GM18520 (cell line): ENCODE results near the gene GEMIN8.

Source experiments
- ATAC-seq: cut with Tn5 transposase; IDR thresholded peaks from one replicate; pipeline ENCODE4 v1.9.1; 2021; ENCODE audit not compliant: unreplicated experiment

Gene GEMIN8

DNA sequence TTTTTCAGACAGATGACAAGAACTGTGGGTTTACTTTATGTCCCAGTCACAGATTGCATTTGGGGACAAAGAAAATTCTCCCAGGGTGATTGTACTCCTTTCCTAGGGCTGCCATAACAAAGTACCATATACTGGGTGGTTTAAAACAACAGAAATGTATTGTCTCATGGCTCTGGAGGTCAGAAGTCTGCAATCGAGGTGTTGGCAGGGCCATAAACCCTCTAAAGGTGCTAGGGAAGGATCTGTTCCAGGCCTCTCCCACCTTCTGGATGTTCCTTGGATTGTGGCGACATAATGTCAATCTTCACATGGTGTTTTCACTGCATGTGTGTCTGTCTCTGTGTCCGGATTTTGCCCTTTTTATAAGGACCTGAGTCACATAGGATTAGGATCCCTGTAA is 12.3 kb downstream of the GEMIN8 start:
- no peak for ATAC-seq

DNA sequence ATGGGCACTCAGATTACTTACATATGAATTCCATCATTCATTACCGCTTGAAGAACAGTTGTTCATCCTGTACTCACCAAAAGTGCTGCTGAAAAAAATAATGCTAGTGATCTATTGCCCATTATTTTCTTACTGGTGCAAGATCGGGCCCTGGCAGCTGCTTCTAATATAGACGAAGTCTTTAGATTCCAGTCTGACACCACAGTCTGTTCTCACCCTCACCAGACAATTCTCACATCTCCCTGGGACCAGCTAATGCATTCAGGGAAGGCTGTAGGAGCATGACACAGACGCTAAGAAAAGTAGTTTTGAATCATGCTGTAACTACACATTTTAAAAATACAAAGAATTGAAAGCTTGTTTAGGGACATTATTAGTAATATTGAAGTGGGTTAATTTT is 13.8 kb downstream of the GEMIN8 start:
- no peak for ATAC-seq

DNA sequence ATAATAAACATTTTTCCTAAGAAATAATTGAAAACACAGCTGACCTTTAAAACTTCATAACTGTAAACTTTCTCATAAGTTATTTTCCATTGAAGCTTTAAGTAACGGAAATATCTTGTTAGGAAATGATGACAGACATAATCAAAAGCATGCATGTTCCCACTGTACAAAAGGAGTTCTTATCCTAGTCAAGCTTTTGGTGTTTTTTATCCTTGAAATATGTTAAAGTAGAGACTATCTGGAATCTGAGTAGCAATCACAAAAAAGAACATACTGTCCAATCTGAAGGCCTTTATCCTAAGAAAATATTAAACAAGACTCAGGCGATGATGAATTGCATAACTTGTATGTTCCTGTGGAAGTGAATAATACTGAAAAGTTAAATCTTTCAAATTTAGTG is 14.4 kb downstream of the GEMIN8 start:
- no peak for ATAC-seq

DNA sequence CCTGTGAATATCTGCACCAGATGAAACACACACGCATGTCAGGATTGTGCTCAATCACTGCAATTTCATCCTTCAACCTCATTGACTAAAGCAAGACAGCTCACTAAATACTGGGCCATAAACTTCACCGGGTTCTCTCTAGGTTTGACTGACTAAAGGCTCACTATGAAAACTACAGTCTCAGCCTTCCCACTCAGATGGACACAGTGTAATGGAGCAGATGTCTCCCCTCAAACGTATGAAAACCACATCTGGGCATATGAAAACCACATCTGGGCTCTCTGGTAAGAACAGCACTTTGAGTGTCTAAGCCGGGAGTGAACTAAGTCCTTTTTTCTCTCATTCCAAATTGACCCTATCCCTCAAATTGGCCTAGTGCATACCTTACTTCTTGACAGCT is 15.2 kb downstream of the GEMIN8 start:
- no peak for ATAC-seq

DNA sequence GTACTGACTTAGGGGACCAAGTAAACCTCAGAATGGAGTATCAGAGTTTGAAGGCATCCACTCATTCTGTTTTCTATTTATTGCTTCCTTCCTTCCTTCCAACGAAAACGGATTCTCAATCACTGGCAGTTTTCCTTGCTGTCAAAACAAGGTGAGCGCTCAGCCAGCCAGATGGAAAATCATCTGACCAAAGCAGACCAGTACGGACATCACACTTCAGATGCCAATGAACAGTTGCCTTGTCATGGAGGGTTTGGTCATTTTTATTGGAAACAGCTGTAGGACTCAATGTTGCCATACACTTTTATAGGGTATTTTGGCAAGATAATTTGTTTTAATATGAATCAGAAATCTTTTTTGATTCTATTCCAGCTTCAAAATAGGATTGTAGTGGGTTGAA is 16.6 kb downstream of the GEMIN8 start:
- ATAC-seq: no peak

DNA sequence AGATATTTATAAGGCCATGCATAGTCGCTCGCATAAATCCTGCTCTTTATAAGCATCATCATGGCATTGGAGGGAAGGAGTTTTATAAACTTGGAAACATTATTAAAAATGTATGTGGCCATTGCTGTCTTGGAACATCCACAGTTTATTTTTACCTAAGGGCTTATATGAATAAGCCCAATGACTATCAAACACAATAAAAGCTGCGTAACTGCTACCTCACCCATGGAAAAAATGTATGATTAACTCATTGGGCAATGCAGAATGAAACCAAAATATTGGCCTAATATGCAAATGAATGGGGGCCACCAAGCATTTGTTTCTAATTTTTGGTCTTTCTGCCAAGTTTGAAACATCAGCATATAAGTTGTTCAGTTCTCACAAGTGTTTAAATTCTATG is 19.1 kb downstream of the GEMIN8 start:
- ATAC-seq: no peak

DNA sequence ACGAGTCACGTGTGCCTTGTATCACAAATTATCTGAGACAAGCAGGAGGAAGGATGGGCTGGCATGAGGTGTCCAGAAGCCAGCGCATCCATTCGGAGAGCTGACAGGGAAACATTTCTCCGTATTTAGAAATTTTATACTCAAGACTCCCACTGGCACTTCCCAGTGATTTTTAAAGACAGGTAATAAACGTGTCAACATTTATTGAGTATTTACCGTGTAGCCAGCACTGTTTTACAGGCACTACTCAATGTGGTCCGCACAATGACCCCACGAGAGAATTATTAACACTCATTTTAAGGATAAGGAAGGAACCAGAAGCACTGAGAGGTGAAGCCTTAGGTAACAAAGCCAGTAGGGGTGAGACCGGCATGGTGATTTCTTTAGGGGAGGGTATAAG is 23.2 kb downstream of the GEMIN8 start:
- ATAC-seq: no peak

DNA sequence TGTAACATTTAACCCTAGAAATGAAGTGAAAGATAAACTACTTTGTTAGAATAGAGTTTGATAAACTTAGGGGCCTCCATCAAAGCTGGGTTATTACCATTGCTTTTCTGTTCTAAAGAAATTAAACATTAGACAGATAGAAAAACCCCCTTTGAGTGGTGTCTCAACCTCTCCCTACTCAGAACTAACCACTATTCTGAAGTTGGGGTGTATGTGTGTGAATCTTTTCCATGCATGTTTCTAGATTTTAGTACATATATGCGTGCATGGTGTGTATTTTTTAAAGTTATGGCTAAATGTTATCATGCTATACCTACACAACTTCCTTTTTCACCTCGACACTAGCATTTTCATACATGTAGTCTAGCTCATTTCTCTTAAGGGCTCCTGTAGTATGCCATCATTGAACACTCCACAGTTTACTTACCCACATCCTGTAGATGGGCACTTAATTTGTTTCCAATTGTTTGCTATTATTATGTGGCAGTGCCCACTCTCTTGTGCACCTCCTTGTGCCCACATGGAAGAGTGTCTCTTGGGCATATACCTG is 25.7 kb downstream of the GEMIN8 start:
- ATAC-seq: no peak

DNA sequence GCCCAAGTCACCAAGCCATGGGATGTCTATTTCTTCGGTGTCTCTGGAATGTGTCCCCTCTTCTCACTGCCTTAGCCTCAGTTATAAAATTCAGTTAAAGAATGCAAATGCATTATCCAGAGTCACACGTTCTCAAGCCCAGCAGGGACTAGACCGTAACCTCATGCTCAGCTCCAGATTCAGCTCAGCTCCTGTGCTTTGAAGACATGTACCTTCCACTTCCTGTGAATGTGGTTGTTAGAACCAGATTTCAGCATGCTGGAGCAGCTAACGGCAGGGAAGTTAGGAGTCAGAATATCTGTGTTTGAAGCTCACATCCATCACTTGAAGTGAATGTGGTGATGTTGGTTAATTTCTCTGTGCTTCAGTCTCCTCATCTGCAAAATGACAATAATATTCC is 26.7 kb downstream of the GEMIN8 start:
- no peak for ATAC-seq

DNA sequence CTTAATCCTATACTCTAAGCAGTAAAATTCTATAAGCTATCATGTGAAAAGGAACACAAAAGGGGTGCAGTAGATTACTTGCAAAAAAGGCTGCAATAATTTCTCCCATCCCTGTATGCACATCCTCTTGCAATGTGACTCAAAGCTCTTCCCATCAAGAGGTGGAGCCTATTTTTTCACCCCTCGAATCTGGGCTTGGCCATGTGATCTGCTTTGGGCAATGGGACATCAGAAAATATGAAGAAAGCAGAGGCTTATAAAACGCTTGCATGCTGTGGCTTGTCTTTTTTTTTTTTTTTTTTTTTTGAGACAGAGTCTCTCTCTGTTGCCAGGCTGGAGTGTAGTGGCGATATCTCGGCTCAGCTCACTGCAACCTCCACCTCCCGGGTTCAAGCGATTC is 33.0 kb downstream of the GEMIN8 start:
- no peak for ATAC-seq

DNA sequence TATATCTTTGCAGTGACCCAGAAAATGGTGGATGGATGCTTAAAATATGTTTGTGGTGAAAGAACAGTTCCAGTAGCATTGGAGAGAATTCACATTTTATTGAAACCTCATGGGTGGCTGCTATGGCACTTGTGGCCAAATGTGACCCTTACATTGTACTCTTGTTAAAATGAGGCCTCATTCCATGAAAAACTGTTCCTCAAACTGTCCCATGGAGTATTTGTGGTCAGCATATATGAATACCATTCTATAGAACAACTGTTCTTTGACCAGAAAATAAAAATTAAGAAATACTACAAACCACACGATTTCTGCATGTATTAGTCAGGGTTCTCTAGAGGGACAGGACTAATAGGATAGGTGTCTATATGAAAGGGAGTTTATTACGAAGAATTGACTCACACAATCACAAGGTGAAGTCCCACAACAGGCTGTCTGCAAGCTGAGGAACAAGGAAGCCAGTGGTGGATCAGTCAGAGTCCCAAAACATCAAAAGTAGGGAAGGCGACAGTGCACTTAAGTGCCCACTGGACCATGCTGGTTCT is 35.1 kb downstream of the GEMIN8 start:
- ATAC-seq: no peak

DNA sequence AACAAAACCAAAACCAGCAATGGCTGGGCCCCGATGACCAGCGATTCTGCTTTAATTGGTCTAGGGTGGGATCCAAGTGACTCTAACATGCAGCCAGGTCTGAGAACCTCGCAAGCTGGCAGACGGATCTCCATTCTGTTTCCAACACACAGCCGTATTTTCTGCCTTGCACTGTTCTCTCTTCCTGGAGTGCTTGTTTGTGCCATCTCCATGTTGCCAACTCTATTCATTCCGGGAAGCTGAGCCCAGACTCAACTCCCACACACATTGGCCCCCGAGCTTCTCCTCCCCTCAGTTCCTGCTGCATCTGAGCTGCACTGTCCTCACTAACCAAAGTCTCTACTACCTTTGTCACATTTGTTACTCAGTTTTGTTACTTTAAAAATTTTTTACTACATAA is 35.6 kb downstream of the GEMIN8 start:
- no peak for ATAC-seq

DNA sequence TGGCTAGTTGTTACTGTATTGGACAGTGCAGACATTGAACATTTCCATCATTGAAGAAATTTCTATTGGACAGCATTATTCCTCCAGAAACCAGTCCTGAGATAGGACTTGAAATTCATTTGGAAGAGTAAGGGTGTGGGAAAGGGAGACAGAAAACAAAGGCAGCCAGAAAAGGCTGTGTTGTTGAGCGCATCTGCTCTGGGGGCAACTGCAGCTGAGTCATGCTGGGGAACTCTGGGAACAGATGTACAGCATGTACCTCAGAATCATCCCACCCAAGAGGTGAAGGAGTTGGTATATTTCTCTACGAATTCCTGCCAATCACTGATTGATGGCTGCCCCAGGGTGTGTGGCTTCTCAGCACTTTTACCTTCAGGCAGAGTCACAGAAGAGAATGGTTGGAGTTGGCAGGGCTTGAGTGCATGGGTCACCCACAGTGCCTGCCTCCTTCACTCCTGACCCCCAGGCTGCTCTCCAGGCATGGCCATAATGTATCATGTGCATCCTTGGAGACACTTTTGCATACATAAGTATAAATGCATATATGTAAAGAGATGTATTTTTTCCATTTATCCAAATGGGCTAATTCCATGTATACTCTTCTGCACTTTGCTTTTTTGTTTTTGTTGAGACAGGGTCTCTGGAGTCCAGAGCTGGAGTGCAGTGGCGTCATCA is 39.4 kb downstream of the GEMIN8 start:
- ATAC-seq: no peak

DNA sequence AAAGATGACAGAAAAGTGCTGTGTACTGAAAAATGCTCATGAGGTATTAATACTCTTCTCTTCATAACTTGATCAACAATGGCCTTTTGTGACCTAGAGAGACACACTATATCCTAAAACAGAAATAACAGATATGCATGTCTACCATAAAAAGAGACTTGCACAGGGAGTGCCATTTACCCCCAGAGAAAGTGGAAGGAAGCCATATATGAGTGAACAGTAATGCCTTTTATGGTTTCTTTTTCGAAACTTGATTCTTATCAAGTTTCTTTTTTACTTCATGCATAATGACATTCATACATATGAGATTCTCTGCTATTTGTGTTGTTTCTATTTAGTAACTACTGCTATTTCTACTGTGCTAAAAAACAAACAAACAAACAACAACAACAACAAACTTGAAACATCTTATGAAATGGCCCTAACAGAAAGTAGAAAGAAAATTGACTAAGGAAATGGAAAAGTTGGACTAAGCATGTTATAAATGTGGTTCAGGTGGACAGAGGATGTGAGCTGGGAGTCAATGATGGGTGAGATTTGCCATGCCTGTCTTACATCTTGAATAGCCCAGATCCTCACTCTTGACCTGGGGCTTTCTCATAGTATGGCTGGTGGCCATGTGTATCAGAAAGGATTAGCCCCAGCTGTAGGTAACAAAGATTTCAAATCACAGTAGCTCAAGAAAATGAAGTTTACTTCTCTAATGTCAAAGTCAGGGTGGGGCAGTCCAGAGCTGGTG is 43.8 kb downstream of the GEMIN8 start:
- peak; percentile 53 for ATAC-seq

DNA sequence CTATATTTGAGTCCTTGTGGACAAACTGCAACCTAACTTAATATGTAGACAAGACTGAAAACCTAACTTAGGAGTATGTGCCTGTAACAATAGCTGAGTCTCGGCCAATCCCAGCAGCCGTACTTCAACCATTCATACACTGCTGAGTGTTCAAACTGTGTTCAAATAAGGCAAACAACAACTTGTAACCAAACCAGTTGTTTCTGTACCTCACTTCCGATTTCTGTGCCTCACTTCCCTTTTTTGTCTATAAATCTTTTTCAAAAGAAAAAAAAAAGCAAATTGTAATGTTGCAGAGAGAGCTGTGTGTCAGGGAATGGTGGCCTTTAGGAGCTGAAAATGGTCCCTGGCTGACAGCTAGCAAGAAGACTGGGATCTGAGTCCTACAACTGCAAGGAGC is 46.0 kb downstream of the GEMIN8 start:
- no peak for ATAC-seq

DNA sequence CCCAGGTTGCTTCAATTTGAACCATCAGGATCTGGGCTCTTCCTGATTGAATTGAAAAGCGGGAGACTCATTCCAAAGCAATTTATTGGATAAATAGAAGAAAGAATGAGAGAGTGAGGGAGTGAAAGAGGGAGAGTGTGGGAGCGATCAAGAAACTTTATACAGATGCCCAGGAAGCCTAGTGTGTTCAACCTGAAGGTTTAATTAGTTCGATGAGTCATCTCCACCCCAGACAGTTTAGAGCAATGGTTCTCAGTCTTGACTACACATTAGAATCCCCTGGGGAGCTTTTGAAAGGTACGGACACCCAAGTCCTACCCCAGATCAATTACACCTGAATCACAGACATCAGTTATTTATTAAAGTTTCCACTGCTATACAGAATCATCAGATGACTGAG is 61.5 kb downstream of the GEMIN8 start:
- no peak for ATAC-seq

DNA sequence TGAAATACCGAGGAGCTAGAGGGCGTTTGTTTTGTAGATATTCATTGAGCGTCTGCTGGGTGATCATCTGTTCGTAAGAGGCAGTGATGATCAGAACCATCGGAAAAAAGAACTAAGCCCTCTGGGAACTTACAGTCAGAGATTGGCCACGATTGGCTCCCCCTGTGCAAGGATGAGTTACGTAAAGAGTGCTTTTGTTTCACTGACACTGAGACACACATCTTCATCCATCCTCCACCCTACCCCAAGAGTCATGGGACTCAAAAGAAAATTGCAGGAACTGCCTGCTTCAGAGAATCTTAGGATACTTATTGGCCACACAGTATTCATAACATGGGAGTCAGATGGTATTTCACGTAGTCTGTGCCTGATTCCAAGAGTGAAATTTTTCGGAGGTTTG is 62.1 kb downstream of the GEMIN8 start:
- ATAC-seq: no peak

DNA sequence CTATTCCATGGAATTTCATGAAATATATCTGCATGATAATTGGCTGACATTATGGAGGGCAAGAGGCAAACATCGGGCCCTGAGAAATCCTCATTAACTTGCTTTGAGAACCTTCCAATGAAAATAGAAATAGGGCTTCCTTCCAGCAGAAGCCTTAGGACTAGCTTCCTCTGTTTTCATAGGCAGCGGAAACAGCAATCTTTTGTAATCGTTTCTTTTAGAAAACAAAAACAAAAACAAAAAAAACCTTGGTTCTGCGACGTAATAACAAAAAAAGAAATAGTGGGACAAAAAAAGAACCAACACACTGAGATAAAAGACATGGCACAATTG is 62.9 kb downstream of the GEMIN8 start:
- ATAC-seq: no peak

DNA sequence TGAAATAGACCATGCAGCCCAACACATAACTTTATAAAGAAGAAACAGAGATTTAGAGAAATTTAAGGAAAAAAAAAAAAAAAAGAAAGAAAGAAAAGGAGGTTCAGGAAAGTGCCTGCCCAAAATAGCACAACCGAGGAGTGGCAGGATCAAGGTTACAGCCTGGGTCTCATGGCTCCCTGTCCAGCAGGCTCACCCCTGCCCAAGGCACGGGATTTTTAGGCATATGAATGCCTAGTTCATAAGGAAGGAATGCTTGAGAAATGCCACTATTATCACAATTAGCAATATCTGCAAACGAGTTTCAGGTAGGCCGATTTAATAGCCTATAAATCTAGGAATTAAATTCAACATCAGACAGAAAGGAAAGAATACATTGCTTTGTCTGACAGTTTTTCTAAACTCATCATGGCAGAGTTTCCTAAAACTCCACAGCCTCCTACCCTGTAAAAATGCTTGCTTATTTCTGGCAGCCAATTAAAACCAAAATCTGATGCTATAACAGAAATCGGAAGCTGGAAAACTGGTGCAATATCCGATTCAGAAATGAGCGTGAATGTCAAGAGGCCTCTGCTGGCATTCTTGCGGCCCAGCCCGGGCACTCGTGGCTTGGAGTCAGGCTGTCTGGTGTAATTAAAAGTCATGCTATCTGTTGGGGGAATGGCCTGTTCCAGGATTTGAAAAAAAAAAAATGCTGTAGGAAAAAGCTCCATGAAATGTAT is 63.5 kb downstream of the GEMIN8 start:
- no peak for ATAC-seq

DNA sequence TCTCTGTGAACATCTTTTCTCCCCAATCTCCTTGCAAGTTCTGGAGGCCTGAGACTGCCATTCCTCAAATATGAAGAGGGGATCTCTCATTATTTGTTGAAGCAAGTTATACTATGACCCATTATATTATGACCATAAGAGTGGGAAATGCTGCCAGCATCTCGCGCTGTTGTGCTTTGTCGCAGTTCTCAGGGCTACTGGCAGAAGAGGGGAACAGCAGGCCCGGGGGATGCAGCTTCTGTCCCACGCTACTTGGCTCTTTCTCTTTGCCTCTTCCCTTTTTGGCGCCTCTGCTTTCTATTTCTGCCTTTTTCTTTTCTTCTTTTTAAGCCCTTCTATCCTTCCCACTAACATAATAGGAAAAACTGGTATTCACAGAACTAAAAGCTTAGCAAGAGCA is 64.2 kb downstream of the GEMIN8 start:
- no peak for ATAC-seq

DNA sequence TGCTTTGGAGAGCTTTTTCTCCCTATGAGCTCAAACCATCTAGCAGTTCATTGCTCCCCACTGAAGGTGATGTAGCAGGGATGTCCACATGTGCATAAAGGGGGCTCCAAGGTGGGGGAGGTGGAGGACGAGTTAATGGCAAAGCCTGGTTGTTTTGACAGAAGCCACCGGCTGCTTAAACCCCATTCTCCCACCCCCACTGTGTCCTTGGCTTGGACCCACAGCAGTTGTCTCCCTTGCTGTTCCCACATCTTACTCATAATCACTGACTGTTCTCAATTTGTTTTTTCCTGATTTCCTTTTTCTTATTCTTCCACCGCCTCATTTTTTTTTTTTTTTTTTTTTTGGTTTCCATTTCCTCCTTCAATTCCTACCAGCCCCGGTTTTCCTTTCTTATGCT is 72.7 kb downstream of the GEMIN8 start:
- ATAC-seq: no peak
